HepG2 (cell line): Measurements from ENCODE around the gene SEC16A. TPM values are rescaled to one million over a fixed set of nuclear protein-coding genes. Genes with fewer than 3 reads are reported as not detected.

ENCODE experiments used
- ATAC-seq: fragments of 200-7000 bp; cut with Tn5 transposase; 3 replicates; pipeline ENCODE4 v1.9.1; 2020; ENCODE audit warnings: mild to moderate bottlenecking, moderate library complexity
- BruUV-seq: library from RNA; stranded (reverse); fragments of 400-500 nt; replicated peaks from 2 replicates; lab custom pipeline; 2021; lab: Mats Ljungman, UMichigan
- CTCF ChIA-PET: fragments of 300-600 bp; formaldehyde crosslinking; extraction: SDS; loops from one replicate; lab custom pipeline; 2021; ENCODE audit warnings: low total read pairs, inconsistent platforms, low intra/inter-chr PET ratio; lab: Yijun Ruan, JAX
- POLR2A ChIA-PET: fragments of 350-600 bp; sonication (Branson Sonifier 250); formaldehyde crosslinking; loops from one replicate; lab custom pipeline; 2020; ENCODE audit warnings: antibody characterized with exemption, inconsistent platforms; lab: Yijun Ruan, JAX
- DNase-seq: peaks from one replicate; pipeline ENCODE4 v3.0.0-alpha.2; 2015; ENCODE audit warnings: low spot score
- FAIRE-seq: peaks from 3 replicates; lab custom pipeline; 2011; peaks lifted over from hg19 to GRCh38; lab: Jason Lieb, UNC
- H2AFZ ChIP-seq: one replicate; pipeline ENCODE4 v1.6.1; 2011; ENCODE audit warnings: low read length, inconsistent platforms
- H3K27ac ChIP-seq: fragments of 300-600 bp; 3 replicates; pipeline ENCODE4 v1.8.0; 2011; ENCODE audit warnings: mixed run types, mild to moderate bottlenecking, mixed read lengths, low read length, inconsistent platforms; ENCODE audit not compliant: insufficient read depth; ENCODE audit errors: extremely low read length
- H3K27me3 ChIP-seq, 2 experiments: fragments of 200-600 bp in 1 of 2; 2 replicates in 1 of 2; 3 replicates in 1 of 2; pipeline versions ENCODE4 v1.6.0 to v1.8.0; 2011; ENCODE audit warnings: low read length in 2 of 2, mild to moderate bottlenecking in 2 of 2, moderate library complexity in 2 of 2, inconsistent platforms in 1 of 2; ENCODE audit not compliant: insufficient read depth in 2 of 2, control insufficient read depth in 1 of 2
- H3K36me3 ChIP-seq, 2 experiments: fragments of 200-600 bp in 1 of 2; replicated peaks in 1 of 2; 2 replicates in 1 of 2; 3 replicates in 1 of 2; pipeline versions ENCODE4 v1.5.1 to v1.8.0; 2011; ENCODE audit warnings: low read length in 2 of 2, inconsistent platforms in 1 of 2; ENCODE audit not compliant: insufficient read depth in 2 of 2, control insufficient read depth in 1 of 2
- H3K4me1 ChIP-seq: 2 replicates; pipeline ENCODE4 v1.5.1; 2012; ENCODE audit warnings: low read length, inconsistent platforms; ENCODE audit not compliant: insufficient read depth
- H3K4me2 ChIP-seq: 2 replicates; pipeline ENCODE4 v1.6.0; 2011; ENCODE audit warnings: low read depth, low read length, inconsistent platforms
- H3K4me3 ChIP-seq, 3 experiments: fragments of 200-600 bp in 1 of 3; sonication (generic), shearing (Covaris generic) in 1 of 3; replicated peaks in 1 of 3; 2 replicates each; pipeline ENCODE4 v1.5.1; 2011 to 2016; ENCODE audit warnings: low read length in 3 of 3, inconsistent platforms in 2 of 3, low read depth in 2 of 3, mild to moderate bottlenecking in 2 of 3, control low read depth in 1 of 3, mixed read lengths in 1 of 3; ENCODE audit not compliant: insufficient read depth in 1 of 3
- H3K79me2 ChIP-seq: one replicate; pipeline ENCODE4 v1.6.1; 2011; ENCODE audit warnings: low read length, inconsistent platforms; ENCODE audit not compliant: insufficient read depth
- H3K9ac ChIP-seq: 2 replicates; pipeline ENCODE4 v1.6.0; 2011; ENCODE audit warnings: mild to moderate bottlenecking, low read depth, low read length, inconsistent platforms; ENCODE audit not compliant: insufficient read depth
- H3K9me3 ChIP-seq: 2 replicates; pipeline ENCODE4 v1.5.1; 2012; ENCODE audit warnings: mild to moderate bottlenecking, low read length
- H4K20me1 ChIP-seq: 2 replicates; pipeline ENCODE4 v1.6.0; 2011; ENCODE audit warnings: inconsistent platforms, mild to moderate bottlenecking, low read length, moderate library complexity; ENCODE audit not compliant: insufficient read depth
- BORCS8-MEF2B ChIP-seq: sonication (generic); formaldehyde crosslinking; IDR thresholded peaks from 2 replicates; pipeline ENCODE4 v1.8.0; 2022; ENCODE audit warnings: mild to moderate bottlenecking, missing genetic modification reagents
- EEA1 ChIP-seq: sonication (generic); formaldehyde crosslinking; IDR thresholded peaks from 2 replicates; pipeline ENCODE4 v1.5.1; 2020; ENCODE audit warnings: mild to moderate bottlenecking, missing genetic modification reagents, borderline replicate concordance
- PHB2 ChIP-seq: fragments of 450-650 bp; IDR thresholded peaks from 2 replicates; pipeline ENCODE4 v1.6.1; 2018; ENCODE audit not compliant: partially characterized antibody
- SP2 ChIP-seq: sonication (generic); formaldehyde crosslinking; IDR thresholded peaks from 2 replicates; pipeline ENCODE4 v1.5.1; 2020; ENCODE audit warnings: mild to moderate bottlenecking, missing genetic modification reagents
- ZNF367 ChIP-seq: sonication (generic); formaldehyde crosslinking; IDR thresholded peaks from 2 replicates; pipeline ENCODE4 v1.4.0; 2020; ENCODE audit warnings: missing genetic modification reagents, borderline replicate concordance
- ZNF598 ChIP-seq: sonication (generic); formaldehyde crosslinking; IDR thresholded peaks from 2 replicates; pipeline ENCODE4 v1.5.1; 2020; ENCODE audit warnings: mild to moderate bottlenecking, missing genetic modification reagents, borderline replicate concordance
- ZSCAN12 ChIP-seq: sonication (generic); formaldehyde crosslinking; IDR thresholded peaks from 2 replicates; pipeline ENCODE4 v1.9.0; 2021; ENCODE audit warnings: mild to moderate bottlenecking, missing genetic modification reagents
- WGBS: methylation state at CpG from one replicate; pipeline ENCODE4 v1.1.6; 2017; ENCODE audit warnings: low lambda C conversion rate; 5-methylcytosine and 5-hydroxymethylcytosine counted together
- in situ Hi-C: cut with HindIII; loops from 2 replicates; pipeline ENCODE4 v1.10.0; 2017; ENCODE audit warnings: low pct_unique_long_range_greater_than_20kb; ENCODE audit not compliant: extremely low pct_ligation_motif_present
- intact Hi-C: fragments of 100-400 bp; cut with micrococcal nuclease; formaldehyde crosslinking; loops from one replicate; pipeline ENCODE4 v1.10.0; 2022; ENCODE audit not compliant: unreplicated experiment
- polyA plus RNA-seq, 8 experiments: library from polyadenylated mRNA; depleted of rRNA in 3 of 8; stranded (reverse) in 7 of 8; unstranded in 1 of 8; fragments of >200 nt; fragmentation: Illumina TruSeq in 4 of 8; extraction: Trizol in 4 of 8; gene quantifications; 2 replicates each; pipeline versions ENCODE4 v1.2.1 to v1.2.3, GENCODE V29; 2011 to 2016; ENCODE audit warnings: low read depth in 4 of 8, missing spikeins in 1 of 8, mixed read lengths in 1 of 8; ENCODE audit not compliant: insufficient read depth in 1 of 8
- total RNA-seq, 5 experiments: library from RNA; depleted of rRNA; stranded (reverse); fragments of >200 nt; fragmentation: Illumina TruSeq; extraction: Trizol; gene quantifications; 2 replicates each; pipeline ENCODE4 v1.2.3, GENCODE V29; 2016; ENCODE audit warnings: low read depth in 1 of 5
- TF ChIP-seq, protein P1 (sequence below): IDR thresholded peaks from 2 replicates; pipeline ENCODE4 v1.6.1; 2016; ENCODE audit warnings: low read depth
- TF ChIP-seq, protein P2 (sequence below): sonication (generic); formaldehyde crosslinking; IDR thresholded peaks from 2 replicates; pipeline ENCODE4 v1.5.0; 2020; ENCODE audit warnings: mild to moderate bottlenecking, missing genetic modification reagents, borderline replicate concordance

Gene SEC16A
- total and polyA plus RNA-seq, 2 of the 13 experiments (the other 11 are each of a cell fraction or from before 2014, with no cell fraction given), result 15.9 to 18.9 TPM

DNA sequence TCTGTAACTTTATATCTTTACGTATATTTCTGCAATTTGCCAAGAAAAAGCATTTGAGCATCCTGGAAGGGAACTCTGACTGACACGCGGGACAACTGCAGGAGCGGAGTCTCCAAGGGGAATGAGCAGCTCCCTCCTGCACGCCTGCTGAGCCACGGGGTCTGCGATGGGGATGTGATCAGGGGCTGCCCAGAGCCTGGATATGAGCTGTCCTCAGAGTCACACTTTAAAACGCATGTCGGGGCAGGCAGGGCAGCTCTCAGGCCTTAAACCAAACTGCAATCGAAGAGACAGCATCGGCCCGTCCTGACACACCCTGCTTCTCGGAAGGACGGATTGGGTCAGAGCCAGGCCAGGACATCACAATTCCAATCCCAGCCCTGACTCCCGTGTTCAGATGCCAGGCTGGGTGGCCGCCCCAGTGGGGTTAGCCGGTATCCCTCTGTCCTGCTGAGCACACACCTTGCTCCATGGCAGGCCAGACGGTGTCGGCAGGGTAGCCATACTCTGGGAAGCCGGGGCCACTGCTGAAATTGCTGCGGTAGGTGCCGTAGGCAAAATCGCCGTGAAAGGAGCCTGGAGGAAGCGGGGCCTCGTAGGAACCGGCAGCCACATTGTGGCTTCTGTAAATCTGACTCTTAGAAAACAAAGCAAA, 17.2 kb downstream of the SEC16A start (continued):
- TF ChIP-seq ZNF367 (no peak), ZNF598 (CRISPR knock-in tag) (no peak), PHB2 (no peak)
- TF ChIP-seq, protein P1, sequence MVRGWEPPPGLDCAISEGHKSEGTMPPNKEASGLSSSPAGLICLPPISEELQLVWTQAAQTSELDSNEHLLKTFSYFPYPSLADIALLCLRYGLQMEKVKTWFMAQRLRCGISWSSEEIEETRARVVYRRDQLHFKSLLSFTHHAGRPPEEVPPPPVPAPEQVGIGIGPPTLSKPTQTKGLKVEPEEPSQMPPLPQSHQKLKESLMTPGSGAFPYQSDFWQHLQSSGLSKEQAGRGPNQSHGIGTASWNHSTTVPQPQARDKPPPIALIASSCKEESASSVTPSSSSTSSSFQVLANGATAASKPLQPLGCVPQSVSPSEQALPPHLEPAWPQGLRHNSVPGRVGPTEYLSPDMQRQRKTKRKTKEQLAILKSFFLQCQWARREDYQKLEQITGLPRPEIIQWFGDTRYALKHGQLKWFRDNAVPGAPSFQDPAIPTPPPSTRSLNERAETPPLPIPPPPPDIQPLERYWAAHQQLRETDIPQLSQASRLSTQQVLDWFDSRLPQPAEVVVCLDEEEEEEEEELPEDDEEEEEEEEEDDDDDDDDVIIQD (CRISPR knock-in tag), result no peak
- TF ChIP-seq, all 625 proteins: peak for 0

DNA sequence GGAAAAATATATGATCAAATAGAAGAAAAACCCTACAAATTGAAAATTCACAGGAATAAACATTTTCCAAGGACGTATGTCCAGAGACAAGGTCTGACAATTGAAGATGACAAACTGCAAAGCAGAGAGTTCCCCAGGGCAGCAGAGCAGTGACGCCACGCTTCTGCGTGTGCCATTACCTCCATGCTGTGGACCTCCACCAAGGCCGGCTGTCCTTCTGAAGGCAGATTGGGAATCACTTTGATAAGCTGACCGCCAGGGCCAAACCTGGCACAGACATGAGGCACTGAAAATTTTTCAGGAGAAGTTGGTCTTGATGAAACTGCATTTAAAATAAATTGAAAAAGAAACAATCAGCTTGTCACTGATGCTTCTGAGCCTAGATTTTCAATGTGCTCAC, 18.6 kb downstream of the SEC16A start:
- intact Hi-C loops, result no loop called here
- 97% methylated on average over 6 of the region's 6 CpGs for WGBS
- POLR2A ChIA-PET, result interaction anchor here (0.6 kb wide), 1 partner anchor 54 kb away, joined by 3 read pairs; the partner anchor contains the start of genes ENTR1 and PMPCA

More for the DNA sequence above, 18.6 kb downstream of the SEC16A start:
- H3K4me1 ChIP-seq, result no peaks in the 10 kb centered on the region
- no peak overlapping the region for H3K4me2 ChIP-seq
- H3K27me3 ChIP-seq, result no peaks in the 10 kb centered on the region
- DNase-seq, result no peak
- CTCF ChIA-PET, result no interaction called here
- FAIRE-seq, result no peak
- peaks cover 52 to 89% of the 10 kb centered on the region in 2 experiments for H3K36me3 ChIP-seq
- BruUV-seq, result no TSS peak
- TF ChIP-seq SP2 (CRISPR knock-in tag), result no peak
- TF ChIP-seq BORCS8-MEF2B (CRISPR knock-in tag), result no peak
- no peak for TF ChIP-seq ZSCAN12
- TF ChIP-seq, protein P2, sequence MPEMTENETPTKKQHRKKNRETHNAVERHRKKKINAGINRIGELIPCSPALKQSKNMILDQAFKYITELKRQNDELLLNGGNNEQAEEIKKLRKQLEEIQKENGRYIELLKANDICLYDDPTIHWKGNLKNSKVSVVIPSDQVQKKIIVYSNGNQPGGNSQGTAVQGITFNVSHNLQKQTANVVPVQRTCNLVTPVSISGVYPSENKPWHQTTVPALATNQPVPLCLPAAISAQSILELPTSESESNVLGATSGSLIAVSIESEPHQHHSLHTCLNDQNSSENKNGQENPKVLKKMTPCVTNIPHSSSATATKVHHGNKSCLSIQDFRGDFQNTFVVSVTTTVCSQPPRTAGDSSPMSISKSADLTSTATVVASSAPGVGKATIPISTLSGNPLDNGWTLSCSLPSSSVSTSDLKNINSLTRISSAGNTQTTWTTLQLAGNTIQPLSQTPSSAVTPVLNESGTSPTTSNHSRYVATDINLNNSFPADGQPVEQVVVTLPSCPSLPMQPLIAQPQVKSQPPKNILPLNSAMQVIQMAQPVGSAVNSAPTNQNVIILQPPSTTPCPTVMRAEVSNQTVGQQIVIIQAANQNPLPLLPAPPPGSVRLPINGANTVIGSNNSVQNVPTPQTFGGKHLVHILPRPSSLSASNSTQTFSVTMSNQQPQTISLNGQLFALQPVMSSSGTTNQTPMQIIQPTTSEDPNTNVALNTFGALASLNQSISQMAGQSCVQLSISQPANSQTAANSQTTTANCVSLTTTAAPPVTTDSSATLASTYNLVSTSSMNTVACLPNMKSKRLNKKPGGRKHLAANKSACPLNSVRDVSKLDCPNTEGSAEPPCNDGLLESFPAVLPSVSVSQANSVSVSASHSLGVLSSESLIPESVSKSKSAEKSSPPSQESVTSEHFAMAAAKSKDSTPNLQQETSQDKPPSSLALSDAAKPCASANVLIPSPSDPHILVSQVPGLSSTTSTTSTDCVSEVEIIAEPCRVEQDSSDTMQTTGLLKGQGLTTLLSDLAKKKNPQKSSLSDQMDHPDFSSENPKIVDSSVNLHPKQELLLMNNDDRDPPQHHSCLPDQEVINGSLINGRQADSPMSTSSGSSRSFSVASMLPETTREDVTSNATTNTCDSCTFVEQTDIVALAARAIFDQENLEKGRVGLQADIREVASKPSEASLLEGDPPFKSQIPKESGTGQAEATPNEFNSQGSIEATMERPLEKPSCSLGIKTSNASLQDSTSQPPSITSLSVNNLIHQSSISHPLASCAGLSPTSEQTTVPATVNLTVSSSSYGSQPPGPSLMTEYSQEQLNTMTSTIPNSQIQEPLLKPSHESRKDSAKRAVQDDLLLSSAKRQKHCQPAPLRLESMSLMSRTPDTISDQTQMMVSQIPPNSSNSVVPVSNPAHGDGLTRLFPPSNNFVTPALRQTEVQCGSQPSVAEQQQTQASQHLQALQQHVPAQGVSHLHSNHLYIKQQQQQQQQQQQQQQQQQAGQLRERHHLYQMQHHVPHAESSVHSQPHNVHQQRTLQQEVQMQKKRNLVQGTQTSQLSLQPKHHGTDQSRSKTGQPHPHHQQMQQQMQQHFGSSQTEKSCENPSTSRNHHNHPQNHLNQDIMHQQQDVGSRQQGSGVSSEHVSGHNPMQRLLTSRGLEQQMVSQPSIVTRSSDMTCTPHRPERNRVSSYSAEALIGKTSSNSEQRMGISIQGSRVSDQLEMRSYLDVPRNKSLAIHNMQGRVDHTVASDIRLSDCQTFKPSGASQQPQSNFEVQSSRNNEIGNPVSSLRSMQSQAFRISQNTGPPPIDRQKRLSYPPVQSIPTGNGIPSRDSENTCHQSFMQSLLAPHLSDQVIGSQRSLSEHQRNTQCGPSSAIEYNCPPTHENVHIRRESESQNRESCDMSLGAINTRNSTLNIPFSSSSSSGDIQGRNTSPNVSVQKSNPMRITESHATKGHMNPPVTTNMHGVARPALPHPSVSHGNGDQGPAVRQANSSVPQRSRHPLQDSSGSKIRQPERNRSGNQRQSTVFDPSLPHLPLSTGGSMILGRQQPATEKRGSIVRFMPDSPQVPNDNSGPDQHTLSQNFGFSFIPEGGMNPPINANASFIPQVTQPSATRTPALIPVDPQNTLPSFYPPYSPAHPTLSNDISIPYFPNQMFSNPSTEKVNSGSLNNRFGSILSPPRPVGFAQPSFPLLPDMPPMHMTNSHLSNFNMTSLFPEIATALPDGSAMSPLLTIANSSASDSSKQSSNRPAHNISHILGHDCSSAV (CRISPR knock-in tag), result no peak
- TF ChIP-seq EEA1 (CRISPR knock-in tag), result no peak
- no peaks in the 10 kb centered on the region for H4K20me1 ChIP-seq
- no peaks in the 10 kb centered on the region for H3K79me2 ChIP-seq
- in situ Hi-C loops, result no loop called here
- H3K9ac ChIP-seq, result no peak overlapping the region
- no peaks in the 10 kb centered on the region for H3K9me3 ChIP-seq
- ATAC-seq, result no peak
- no peak overlapping the region for H3K4me3 ChIP-seq
- H3K27ac ChIP-seq, result no peak overlapping the region
- H2AFZ ChIP-seq, result no peak overlapping the region
